ENCODE data around the gene UROS. TPM values are rescaled to one million over a fixed set of nuclear protein-coding genes. Genes with fewer than 3 reads are reported as not detected.

The UROS gene
- total RNA-seq, 6 donors from 2014 or later = 26.3 to 48.0 (median 37.2) TPM

DNA sequence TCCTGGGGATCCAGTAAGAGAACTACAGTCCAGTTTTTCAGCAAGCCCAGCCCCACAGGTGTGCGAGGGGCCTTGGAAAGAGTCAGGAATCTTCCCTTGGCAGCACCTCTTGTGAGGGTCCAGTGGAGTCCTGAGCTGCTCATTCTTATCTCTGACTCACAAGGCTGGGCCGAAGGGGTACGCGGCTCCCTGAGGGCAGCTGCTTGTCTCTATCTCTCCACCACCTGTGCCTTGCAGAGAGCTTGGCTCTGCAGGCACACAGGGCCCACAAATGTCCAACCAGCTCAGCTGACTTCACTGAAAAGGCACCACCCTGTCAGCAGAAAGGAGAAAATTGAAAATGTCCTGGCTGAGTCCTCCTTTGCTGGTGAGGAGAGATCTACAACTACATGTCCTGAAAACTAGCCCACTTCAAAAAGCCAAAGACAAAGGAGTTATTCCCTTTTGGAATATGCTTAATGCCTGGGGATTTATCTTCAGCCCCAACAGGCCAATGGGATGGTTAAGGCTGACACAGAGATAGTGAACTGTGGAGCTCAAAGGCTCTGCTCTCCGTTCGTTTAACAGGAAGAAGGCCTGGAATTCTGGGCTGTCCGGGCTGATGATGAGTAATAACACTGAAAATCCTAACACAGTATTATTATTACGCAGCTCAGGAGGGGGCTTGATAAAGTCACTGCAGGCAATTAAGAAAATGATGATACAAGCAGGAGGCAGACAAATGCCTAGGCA lies 23.4 kb downstream of the UROS start:
- WGBS, 2 donors = 94 to 96% methylated on average over 8 of the region's 8 CpGs
- Histone ChIP-seq H3K27ac (no peak overlapping the region), H3K4me3 (no peak overlapping the region), H3K27me3 (no peaks in the 10 kb centered on the region), H3K36me3 (peaks cover 0 to 58% (median 25%) of the 10 kb centered on the region in 4 donors), H3K9me3 (no peaks in the 10 kb centered on the region), H3K4me1 (no peaks in the 10 kb centered on the region)
- no peak for TF ChIP-seq POLR2A (IDR thresholded peaks at IDR 0.05)
- ATAC-seq (ENCODE audit: low FRiP score in 2 of 2) = no peak
- DNase-seq = no peak

DNA sequence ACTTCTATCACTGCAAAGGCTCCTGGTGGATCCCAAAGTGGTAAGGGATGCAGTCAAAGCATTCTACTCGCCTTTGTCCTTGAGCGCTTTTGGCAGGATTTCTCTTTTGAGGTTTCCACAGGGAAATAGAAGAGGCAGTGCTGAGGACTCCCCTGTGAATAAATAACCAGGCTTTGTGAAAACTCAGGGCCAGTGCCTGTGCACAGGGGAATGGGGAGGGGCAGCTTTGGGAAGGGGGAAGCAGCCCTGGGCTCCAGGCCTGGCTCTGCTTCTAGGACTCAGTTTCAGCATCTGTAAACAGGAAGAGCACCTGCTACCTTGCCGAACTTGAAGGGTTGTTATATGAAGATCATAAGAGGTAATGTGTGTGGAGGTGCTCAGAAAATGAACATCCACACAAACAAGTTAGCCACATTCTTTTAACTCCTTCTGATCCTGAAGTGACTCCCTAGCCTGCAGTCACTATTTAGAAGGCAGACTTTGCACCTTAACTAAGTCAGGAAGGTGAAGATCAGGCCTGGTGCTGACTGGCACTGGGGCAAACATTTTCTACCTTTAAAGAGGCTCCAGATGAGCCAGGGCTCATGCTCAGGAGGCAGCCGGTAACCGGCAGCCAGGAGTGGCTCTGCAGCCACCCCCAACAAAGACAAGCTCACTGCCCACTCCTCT lies 24.9 kb downstream of the UROS start:
- Histone ChIP-seq H3K27ac (no peak overlapping the region), H3K36me3 (peaks cover 0 to 62% (median 35%) of the 10 kb centered on the region in 4 donors)
- TF ChIP-seq CTCF (IDR thresholded peaks at IDR 0.05) (no peak), EP300 (IDR thresholded peaks at IDR 0.05) (no peak), POLR2A (IDR thresholded peaks at IDR 0.05) (no peak), POLR2AphosphoS5 (IDR thresholded peaks at IDR 0.05) (no peak)

GRCh38 chr10:125797424-125797823 lies 25.6 kb downstream of the UROS start:
- no peak for DNase-seq
- H3K36me3 ChIP-seq = peaks cover 3 to 64% (median 38%) of the 10 kb centered on the region in 4 donors
- H3K27me3 ChIP-seq = no peaks in the 10 kb centered on the region
- no peaks in the 10 kb centered on the region for H3K9me3 ChIP-seq
- WGBS, 2 donors = 84 to 90% methylated on average over 7 to 8 of the region's 8 CpGs
- H3K4me1 ChIP-seq = no peaks in the 10 kb centered on the region
- no peak overlapping the region for H3K4me3 ChIP-seq
- H3K27ac ChIP-seq = no peak overlapping the region
- no peak for ATAC-seq (ENCODE audit: low FRiP score in 2 of 2)
- no peak for TF ChIP-seq EP300 (IDR thresholded peaks at IDR 0.05)
- TF ChIP-seq POLR2AphosphoS5 (IDR thresholded peaks at IDR 0.05) = no peak
- no peak for TF ChIP-seq CTCF (IDR thresholded peaks at IDR 0.05)
- no peak for TF ChIP-seq POLR2A (IDR thresholded peaks at IDR 0.05)

More for the DNA sequence above, 24.9 kb downstream of the UROS start:
- ATAC-seq (ENCODE audit: low FRiP score in 2 of 2) (peak in 1 of 2 donors; percentile 62), DNase-seq (no peak)
- Histone ChIP-seq H3K27me3 (no peaks in the 10 kb centered on the region), H3K4me1 (no peaks in the 10 kb centered on the region), H3K4me3 (no peak overlapping the region), H3K9me3 (no peaks in the 10 kb centered on the region)
- WGBS, 2 donors = 57 to 63% methylated on average over 3 to 5 of the region's 5 CpGs

- H3K9me3 ChIP-seq = no peaks in the 10 kb centered on the region
- no peak overlapping the region for H3K27ac ChIP-seq
- 79 to 86% methylated on average over 8 of the region's 8 CpGs for WGBS, 2 donors
- DNase-seq = no peak
- H3K4me3 ChIP-seq = no peak overlapping the region
- ATAC-seq (ENCODE audit: low FRiP score in 2 of 2) = no peak
- H3K36me3 ChIP-seq = peaks cover 6 to 68% (median 42%) of the 10 kb centered on the region in 4 donors
- no peaks in the 10 kb centered on the region for H3K4me1 ChIP-seq
- no peak for TF ChIP-seq POLR2A (IDR thresholded peaks at IDR 0.05)
- TF ChIP-seq POLR2AphosphoS5 (IDR thresholded peaks at IDR 0.05) = no peak
- no peak for TF ChIP-seq CTCF (IDR thresholded peaks at IDR 0.05)
- H3K27me3 ChIP-seq = no peaks in the 10 kb centered on the region
Observed at GRCh38 chr10:125795637-125796190, 27.3 kb downstream of the UROS start.

DNA sequence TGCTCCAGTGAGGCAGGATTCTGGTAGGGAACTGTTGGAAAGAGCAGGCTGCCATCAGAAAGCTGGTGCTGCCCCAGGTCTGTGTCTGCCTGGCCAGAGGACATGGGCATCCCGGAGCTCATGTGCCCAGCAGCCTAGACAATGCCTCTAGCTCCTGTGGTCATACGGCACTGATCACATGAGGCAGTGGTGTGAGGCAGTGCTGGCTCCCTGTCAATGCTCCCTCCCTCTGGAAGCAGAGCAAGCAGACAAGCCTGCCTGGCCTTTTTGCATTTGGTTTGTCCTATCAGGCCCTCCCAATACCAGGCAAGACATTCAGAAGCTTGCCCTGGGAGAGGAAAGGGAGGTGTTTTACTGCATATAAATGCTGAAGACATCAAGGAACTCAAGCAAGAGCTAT lies 27.9 kb downstream of the UROS start:
- no peak overlapping the region for H3K4me3 ChIP-seq
- H3K27me3 ChIP-seq = no peaks in the 10 kb centered on the region
- H3K27ac ChIP-seq = no peak overlapping the region
- H3K4me1 ChIP-seq = no peaks in the 10 kb centered on the region
- DNase-seq = no peak
- peaks cover 6 to 65% (median 41%) of the 10 kb centered on the region in 4 donors for H3K36me3 ChIP-seq
- H3K9me3 ChIP-seq = no peaks in the 10 kb centered on the region
- ATAC-seq (ENCODE audit: low FRiP score in 2 of 2) = no peak
- 94 to 100% methylated on average over 2 of the region's 2 CpGs for WGBS, 2 donors
- no peak for TF ChIP-seq CTCF (IDR thresholded peaks at IDR 0.05)
- TF ChIP-seq POLR2A (IDR thresholded peaks at IDR 0.05) = no peak
- TF ChIP-seq POLR2AphosphoS5 (IDR thresholded peaks at IDR 0.05) = no peak
- no peak for TF ChIP-seq EP300 (IDR thresholded peaks at IDR 0.05)

All from upper lobe of left lung (tissue), 6 donors.